Neural progenitor cell (in vitro differentiated cells): ENCODE data around the gene RSU1. TPM values are rescaled to one million over a fixed set of nuclear protein-coding genes. Genes with fewer than 3 reads are reported as not detected.

ENCODE experiments used
- DNase-seq: peaks from one replicate; pipeline ENCODE4 v3.0.0-alpha.2; 2016; ENCODE audit warnings: low spot score
- H2AFZ ChIP-seq: fragments of 200-600 bp; sonication (generic); replicated peaks from 2 replicates; pipeline ENCODE4 v1.6.1; 2016; ENCODE audit warnings: antibody characterized with exemption
- H3F3A ChIP-seq: fragments of 200-600 bp; sonication (generic); 2 replicates; pipeline ENCODE4 v1.6.1; 2016; ENCODE audit warnings: antibody characterized with exemption, low read depth
- H3K27ac ChIP-seq: fragments of 200-600 bp; sonication (generic); 2 replicates; pipeline ENCODE4 v1.5.1; 2016; ENCODE audit warnings: mild to moderate bottlenecking
- H3K27me3 ChIP-seq: fragments of 200-600 bp; sonication (generic); 2 replicates; pipeline ENCODE4 v1.6.1; 2016; ENCODE audit warnings: mild to moderate bottlenecking, moderate library complexity
- H3K36me3 ChIP-seq: fragments of 200-600 bp; sonication (generic); 2 replicates; pipeline ENCODE4 v1.5.1; 2016
- H3K4me1 ChIP-seq: fragments of 200-600 bp; sonication (generic); 2 replicates; pipeline ENCODE4 v1.6.1; 2016; ENCODE audit warnings: mixed run types
- H3K4me2 ChIP-seq: fragments of 200-600 bp; sonication (generic); 2 replicates; pipeline ENCODE4 v1.6.1; 2016
- H3K4me3 ChIP-seq: fragments of 200-600 bp; sonication (generic); 2 replicates; pipeline ENCODE4 v1.5.1; 2016
- H3K79me2 ChIP-seq: fragments of 200-600 bp; sonication (generic); 2 replicates; pipeline ENCODE4 v1.6.1; 2016; ENCODE audit warnings: low read depth
- H3K9ac ChIP-seq: fragments of 200-600 bp; sonication (generic); 2 replicates; pipeline ENCODE4 v1.6.1; 2016
- H3K9me3 ChIP-seq: fragments of 200-600 bp; sonication (generic); 2 replicates; pipeline ENCODE4 v1.5.1; 2016; ENCODE audit warnings: low read depth
- H4K20me1 ChIP-seq: fragments of 200-600 bp; sonication (generic); 2 replicates; pipeline ENCODE4 v1.6.1; 2016; ENCODE audit warnings: low read depth
- H3K27ac Mint-ChIP-seq: 3 replicates; pipeline ENCODE4 v1.8.0; 2021; ENCODE audit warnings: mixed read lengths
- H3K27me3 Mint-ChIP-seq: 2 replicates; pipeline ENCODE4 v1.8.0; 2022; ENCODE audit warnings: low read depth, mild to moderate bottlenecking, inconsistent platforms, moderate library complexity, mixed read lengths; ENCODE audit not compliant: insufficient read depth
- H3K36me3 Mint-ChIP-seq: 3 replicates; pipeline ENCODE4 v1.8.0; 2021; ENCODE audit warnings: mixed read lengths
- H3K4me1 Mint-ChIP-seq: 3 replicates; pipeline ENCODE4 v1.8.0; 2021; ENCODE audit warnings: mixed read lengths
- H3K4me3 Mint-ChIP-seq: 3 replicates; pipeline ENCODE4 v1.8.0; 2021; ENCODE audit warnings: mild to moderate bottlenecking, moderate library complexity, mixed read lengths
- H3K9me3 Mint-ChIP-seq: 3 replicates; pipeline ENCODE4 v1.8.0; 2020; ENCODE audit warnings: mixed read lengths
- EZH2 ChIP-seq: fragments of 200-600 bp; sonication (generic); IDR thresholded peaks from 2 replicates; pipeline ENCODE4 v1.6.1; 2017; ENCODE audit warnings: antibody characterized with exemption, mild to moderate bottlenecking, moderate library complexity
- EZH2phosphoT487 ChIP-seq: fragments of 200-600 bp; sonication (generic); IDR thresholded peaks from 2 replicates; pipeline ENCODE4 v1.6.1; 2017; ENCODE audit warnings: antibody characterized with exemption
- total RNA-seq: library from RNA; depleted of rRNA; stranded (reverse); fragments of >200 nt; gene quantifications from 2 replicates; pipeline ENCODE4 v1.2.3, GENCODE V29; 2015; ENCODE audit warnings: low replicate concordance
- TF ChIP-seq, protein P1 (sequence below): fragments of 200-600 bp; sonication (generic); IDR thresholded peaks from 2 replicates; pipeline ENCODE4 v1.5.1; 2017; ENCODE audit warnings: antibody characterized with exemption, mild to moderate bottlenecking

RSU1 gene
- total RNA-seq, 1 donor from 2014 or later, result 9.6 TPM

GRCh38 chr10:16686054-16686902 is 130.9 kb downstream of the RSU1 start:
- no peak for DNase-seq
- no peaks in the 10 kb centered on the region for H3K9me3 ChIP-seq
- H3K4me2 ChIP-seq, result no peak overlapping the region
- H3F3A ChIP-seq, result no peaks in the 10 kb centered on the region
- TF ChIP-seq, protein P1, sequence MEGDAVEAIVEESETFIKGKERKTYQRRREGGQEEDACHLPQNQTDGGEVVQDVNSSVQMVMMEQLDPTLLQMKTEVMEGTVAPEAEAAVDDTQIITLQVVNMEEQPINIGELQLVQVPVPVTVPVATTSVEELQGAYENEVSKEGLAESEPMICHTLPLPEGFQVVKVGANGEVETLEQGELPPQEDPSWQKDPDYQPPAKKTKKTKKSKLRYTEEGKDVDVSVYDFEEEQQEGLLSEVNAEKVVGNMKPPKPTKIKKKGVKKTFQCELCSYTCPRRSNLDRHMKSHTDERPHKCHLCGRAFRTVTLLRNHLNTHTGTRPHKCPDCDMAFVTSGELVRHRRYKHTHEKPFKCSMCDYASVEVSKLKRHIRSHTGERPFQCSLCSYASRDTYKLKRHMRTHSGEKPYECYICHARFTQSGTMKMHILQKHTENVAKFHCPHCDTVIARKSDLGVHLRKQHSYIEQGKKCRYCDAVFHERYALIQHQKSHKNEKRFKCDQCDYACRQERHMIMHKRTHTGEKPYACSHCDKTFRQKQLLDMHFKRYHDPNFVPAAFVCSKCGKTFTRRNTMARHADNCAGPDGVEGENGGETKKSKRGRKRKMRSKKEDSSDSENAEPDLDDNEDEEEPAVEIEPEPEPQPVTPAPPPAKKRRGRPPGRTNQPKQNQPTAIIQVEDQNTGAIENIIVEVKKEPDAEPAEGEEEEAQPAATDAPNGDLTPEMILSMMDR, result no peak
- TF ChIP-seq EZH2phosphoT487 (no peak), EZH2 (no peak)
- H3K36me3 ChIP-seq, result no peaks in the 10 kb centered on the region
- Mint-ChIP-seq H3K4me1 (no peaks in the 10 kb centered on the region), H3K36me3 (no peaks in the 10 kb centered on the region), H3K9me3 (no peaks in the 10 kb centered on the region), H3K4me3 (no peak overlapping the region), H3K27me3 (no peaks in the 10 kb centered on the region), H3K27ac (no peak overlapping the region)
- no peaks in the 10 kb centered on the region for H3K4me1 ChIP-seq
- no peak overlapping the region for H3K9ac ChIP-seq
- no peaks in the 10 kb centered on the region for H3K27me3 ChIP-seq
- H3K4me3 ChIP-seq, result no peak overlapping the region
- no peak overlapping the region for H2AFZ ChIP-seq
- no peaks in the 10 kb centered on the region for H3K79me2 ChIP-seq
- H4K20me1 ChIP-seq, result no peaks in the 10 kb centered on the region
- no peak overlapping the region for H3K27ac ChIP-seq

- no peaks in the 10 kb centered on the region for H3K36me3 Mint-ChIP-seq
- Histone ChIP-seq H3K27me3 (no peaks in the 10 kb centered on the region), H3F3A (no peaks in the 10 kb centered on the region), H4K20me1 (no peaks in the 10 kb centered on the region), H3K9me3 (no peaks in the 10 kb centered on the region), H3K9ac (no peak overlapping the region), H3K36me3 (no peaks in the 10 kb centered on the region), H3K4me3 (no peak overlapping the region), H3K79me2 (no peaks in the 10 kb centered on the region), H3K4me2 (no peak overlapping the region), H3K4me1 (no peaks in the 10 kb centered on the region), H3K27ac (no peak overlapping the region), H2AFZ (no peak overlapping the region)
- no peak overlapping the region for H3K4me3 Mint-ChIP-seq
- no peaks in the 10 kb centered on the region for H3K9me3 Mint-ChIP-seq
- no peaks in the 10 kb centered on the region for H3K27me3 Mint-ChIP-seq
- TF ChIP-seq EZH2phosphoT487, result no peak
- no peaks in the 10 kb centered on the region for H3K4me1 Mint-ChIP-seq
- DNase-seq, result no peak
- no peak overlapping the region for H3K27ac Mint-ChIP-seq
Observed at GRCh38 chr10:16685551-16685950, 131.7 kb downstream of the RSU1 start.

GRCh38 chr10:16681521-16681920 is 135.7 kb downstream of the RSU1 start:
- H3K4me3 Mint-ChIP-seq, result no peak overlapping the region
- no peaks in the 10 kb centered on the region for H3F3A ChIP-seq
- H3K9ac ChIP-seq, result no peak overlapping the region

More at GRCh38 chr10:16681521-16681920, 135.7 kb downstream of the RSU1 start:
- H3K4me2 ChIP-seq, result no peak overlapping the region
- no peak overlapping the region for H3K27ac ChIP-seq
- Mint-ChIP-seq H3K9me3 (no peaks in the 10 kb centered on the region), H3K36me3 (no peaks in the 10 kb centered on the region), H3K4me1 (no peaks in the 10 kb centered on the region), H3K27me3 (no peaks in the 10 kb centered on the region), H3K27ac (no peak overlapping the region)
- no peak overlapping the region for H2AFZ ChIP-seq
- no peak for DNase-seq
- TF ChIP-seq, protein P1, result no peak
- TF ChIP-seq EZH2, result no peak
- no peak for TF ChIP-seq EZH2phosphoT487
- no peaks in the 10 kb centered on the region for H3K36me3 ChIP-seq
- H3K79me2 ChIP-seq, result no peaks in the 10 kb centered on the region
- no peaks in the 10 kb centered on the region for H4K20me1 ChIP-seq
- no peaks in the 10 kb centered on the region for H3K27me3 ChIP-seq
- H3K9me3 ChIP-seq, result no peaks in the 10 kb centered on the region
- H3K4me1 ChIP-seq, result peaks cover 5% of the 10 kb centered on the region
- H3K4me3 ChIP-seq, result no peak overlapping the region
